Posterior cingulate gyrus (tissue), 11 donors: ENCODE measurements around the gene MT1A.
A peak's percentile ranks its signal among the peaks of the same experiment; 100 is the strongest.
"Not testable (repeated sequence)": the region's sequence is repeated elsewhere in the genome, so short reads cannot be mapped to it uniquely, and the experiment has no call there.

ENCODE experiments used
- DNase-seq, 10 donors: peaks; one replicate each; pipeline versions ENCODE4 v3.0.0 to v3.0.0-alpha.2; 2020 to 2021; ENCODE audit warnings: mixed read lengths in 3 of 10
- intact Hi-C: fragments of 100-400 bp; cut with DNase I; formaldehyde crosslinking; loops from one replicate; pipeline ENCODE4 v1.15.1; 2023

MT1A gene

DNA sequence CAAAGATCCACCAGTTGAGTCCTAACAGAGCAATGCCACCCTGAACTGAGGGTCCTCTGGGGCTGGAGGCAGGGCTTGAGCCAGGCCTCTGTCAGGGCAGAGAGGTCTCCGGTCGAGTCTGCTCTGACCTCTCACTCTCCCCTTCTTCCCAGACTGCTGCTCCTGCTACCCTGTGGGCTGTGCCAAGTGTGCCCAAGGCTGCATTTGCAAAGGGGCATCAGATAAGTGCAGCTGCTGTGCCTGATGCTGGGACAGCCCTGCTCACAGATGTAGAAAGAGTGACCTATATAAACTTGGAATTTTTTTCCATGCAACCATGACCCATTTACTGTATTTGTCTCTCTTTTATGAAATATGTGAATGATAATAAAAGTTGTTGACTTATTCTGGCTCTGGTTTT lies 10.8 kb downstream of the MT1A start:
- intact Hi-C loops, result no loop called here
- DNase-seq, result no peak

DNA sequence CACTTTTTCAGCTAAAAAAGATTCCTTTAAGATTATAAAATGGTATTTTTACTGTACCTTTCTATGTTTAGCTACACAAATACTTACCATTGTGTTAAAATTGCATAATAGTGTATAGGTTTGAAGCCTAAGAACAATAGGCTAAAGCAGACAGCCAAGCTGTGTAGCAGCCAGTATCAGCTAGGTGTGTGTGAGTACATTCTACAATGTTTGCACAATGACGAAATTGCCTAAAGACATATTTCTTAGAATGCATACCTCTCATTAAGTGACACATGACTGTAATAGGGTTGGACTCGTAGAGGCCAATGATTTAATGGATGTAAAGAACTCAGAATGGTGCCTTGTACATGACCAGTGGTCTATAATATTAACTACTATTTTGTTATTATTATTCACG lies 11.4 kb downstream of the MT1A start:
- intact Hi-C loops, result no loop called here
- no peak for DNase-seq

GRCh38 chr16:56651586-56651985 lies 13.1 kb downstream of the MT1A start, which contains the start of gene MT1B:
TSS of gene MT1B (plus strand) at chr16:56651886. CDS start at chr16:56651954, 68 bp downstream.
- intact Hi-C loops, result no loop called here
- no peak for DNase-seq

- no peak for DNase-seq
- intact Hi-C loops, result no loop called here
Measured at GRCh38 chr16:56652600-56652999, 14.1 kb downstream of the MT1A start.

DNA sequence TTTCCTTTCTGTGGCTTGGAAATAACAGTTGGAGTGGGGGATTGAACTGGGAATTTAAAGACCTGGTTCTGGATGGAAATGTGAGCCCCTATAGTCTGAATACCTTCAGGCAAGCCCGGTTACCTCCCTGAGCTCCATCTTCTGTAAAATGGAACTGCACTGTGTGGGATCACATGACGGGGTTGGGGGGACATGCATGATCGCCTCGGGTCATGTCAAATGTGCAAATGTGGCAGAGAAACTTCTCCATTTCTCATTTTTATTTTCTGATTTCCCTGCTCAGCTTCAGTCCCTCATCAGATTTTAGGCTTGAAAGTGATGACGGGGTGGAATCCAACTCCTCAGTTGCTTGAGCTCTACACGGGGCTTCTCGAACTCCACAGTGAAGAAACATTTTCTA lies 14.8 kb downstream of the MT1A start:
- intact Hi-C loops, result no loop called here
- no peak for DNase-seq

DNA sequence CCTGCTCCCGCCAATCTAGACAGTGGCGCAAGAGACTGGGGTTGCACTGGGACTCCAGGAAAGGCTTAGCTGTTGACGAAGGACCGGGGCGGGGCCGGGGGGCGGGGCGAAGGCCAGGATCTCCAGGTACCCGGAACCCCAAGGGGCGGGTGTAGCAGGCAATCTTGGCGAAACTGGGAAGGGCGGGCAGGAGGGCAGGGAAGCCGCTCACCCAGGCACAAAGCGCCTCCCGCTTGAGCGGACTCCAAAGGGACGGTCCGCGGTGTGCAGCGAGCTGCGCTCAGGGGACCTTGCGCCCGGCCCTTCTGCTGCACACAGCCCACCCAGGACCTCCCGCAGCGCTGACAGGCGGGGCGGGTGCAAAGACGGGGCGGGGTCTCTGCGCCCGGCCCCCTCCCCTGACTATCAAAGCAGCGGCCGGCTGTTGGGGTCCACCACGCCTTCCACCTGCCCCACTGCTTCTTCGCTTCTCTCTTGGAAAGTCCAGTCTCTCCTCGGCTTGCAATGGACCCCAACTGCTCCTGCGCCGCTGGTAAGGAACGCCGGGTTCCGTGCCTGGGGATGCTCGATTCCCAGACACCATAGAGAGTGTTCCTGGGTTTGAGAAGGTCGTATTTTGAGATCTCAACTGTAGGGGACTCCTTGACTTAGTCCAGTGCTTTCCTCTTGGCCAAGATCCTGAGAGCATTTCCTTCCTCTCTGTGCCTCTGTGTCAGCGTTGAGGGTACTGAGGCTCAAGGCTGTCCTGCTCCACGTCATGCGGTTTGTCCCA lies 19.3 kb downstream of the MT1A start, which contains the start of gene MT1F:
MT1F (plus strand) TSS at position 405 of the 772 bp plus-strand sequence; CDS start at position 505, 100 bp downstream.
- intact Hi-C loops, result no loop called here
- peak in 7 of 10 donors; percentile 28 to 83 (median 40) for DNase-seq

- DNase-seq, result peak in 3 of 10 donors; percentile 22 to 66 (median 63)
- intact Hi-C loops, result no loop called here
Measured at GRCh38 chr16:56658327-56658875, 19.9 kb downstream of the MT1A start.

DNA sequence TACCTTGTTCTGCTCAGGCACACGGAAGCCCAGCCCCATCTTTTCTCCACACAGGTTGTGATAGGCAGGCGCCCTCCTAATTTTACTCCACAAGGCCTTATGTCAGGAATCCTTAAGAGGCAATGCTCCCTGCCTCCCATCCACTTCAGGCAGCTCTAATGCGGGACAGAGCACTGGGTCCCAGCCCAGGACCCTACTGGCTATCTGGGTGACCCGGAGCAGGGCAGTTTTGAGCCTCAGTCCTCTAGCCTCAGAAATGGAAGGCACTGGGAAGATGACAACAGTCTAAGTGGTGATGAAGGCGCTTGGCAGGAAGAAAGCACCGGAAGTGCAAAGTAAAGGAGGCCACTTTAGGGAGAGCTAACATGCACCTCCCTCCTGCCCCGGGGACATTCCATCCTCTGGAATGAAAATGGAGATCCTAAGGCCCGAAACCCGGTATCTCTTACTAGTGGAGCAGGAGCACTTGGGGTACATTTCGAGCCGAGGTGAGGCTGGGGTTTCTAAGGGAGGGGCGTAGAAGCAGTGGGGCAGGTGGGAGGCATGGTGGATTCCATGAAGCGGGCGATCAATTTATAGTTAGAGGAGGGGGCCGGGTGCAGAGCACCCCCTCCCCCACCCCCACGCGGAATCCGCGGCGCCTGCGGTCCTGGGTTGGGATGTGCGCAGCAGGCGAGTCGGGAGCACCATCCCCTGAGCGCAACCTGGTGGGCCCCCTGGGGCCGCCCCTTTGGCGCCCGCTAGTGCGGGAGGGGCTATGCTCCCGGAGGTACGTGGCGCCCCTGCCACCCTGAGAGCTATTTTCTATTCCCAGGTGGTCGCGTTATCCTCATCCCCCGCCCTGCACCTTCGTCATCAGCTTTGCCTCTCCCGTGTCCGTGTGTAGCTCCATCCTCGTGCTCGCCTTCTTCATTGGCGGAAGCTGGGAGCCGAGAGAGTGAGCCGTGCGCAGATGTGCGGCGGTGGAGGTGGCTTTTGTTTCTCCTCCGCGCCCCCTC lies 24.2 kb downstream of the MT1A start:
- intact Hi-C loops, result no loop called here
- peak in 4 of 10 donors; percentile 28 to 87 (median 66) for DNase-seq

DNA sequence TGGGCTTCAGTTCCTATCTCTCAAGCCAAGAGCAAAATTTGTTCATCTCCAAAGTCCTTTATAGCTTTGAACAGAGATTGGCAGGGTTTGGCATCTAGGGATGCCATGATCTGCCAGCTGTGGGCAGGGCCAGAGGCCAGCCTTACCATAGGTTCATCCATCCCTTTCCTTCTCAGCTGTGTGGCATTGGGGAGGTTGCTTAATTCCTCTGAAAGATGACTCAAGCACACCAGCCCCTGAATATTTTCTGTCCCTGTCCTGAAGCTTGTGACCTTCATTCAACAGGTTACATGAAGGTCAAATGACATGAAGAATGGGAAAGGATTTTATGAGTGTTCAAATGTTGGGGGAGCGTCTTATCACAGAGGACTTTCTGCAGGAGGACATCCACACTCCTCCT lies 26.0 kb downstream of the MT1A start:
- intact Hi-C loops, result no loop called here
- DNase-seq, result no peak

GRCh38 chr16:56665286-56666261 lies 27.1 kb downstream of the MT1A start:
- DNase-seq, intact Hi-C loops: not testable (repeated sequence)

GRCh38 chr16:56667581-56668571 lies 29.4 kb downstream of the MT1A start, which contains the start of gene MT1G:
TSS of gene MT1G (minus strand) at chr16:56668065. CDS start at chr16:56667993, 72 bp downstream.
- peak in 4 of 10 donors; percentile 29 to 86 (median 78) for DNase-seq
- intact Hi-C loops, result no loop called here

- DNase-seq, result peak in 2 of 10 donors; percentile 59 to 79
- intact Hi-C loops, result no loop called here
Measured at GRCh38 chr16:56669005-56669839, 30.8 kb downstream of the MT1A start, which contains the start of gene MT1H. TSS of gene MT1H (plus strand) at chr16:56669814. CDS start at chr16:56669885, 71 bp downstream.

- intact Hi-C loops, result no loop called here
- DNase-seq, result peak in 1 of 10 donors; percentile 31
Measured at GRCh38 chr16:56669840-56670619, 31.6 kb downstream of the MT1A start.

GRCh38 chr16:56670620-56670934 lies 32.1 kb downstream of the MT1A start:
- peak in 2 of 10 donors; percentile 16 to 27 for DNase-seq
- intact Hi-C loops, result no loop called here

DNA sequence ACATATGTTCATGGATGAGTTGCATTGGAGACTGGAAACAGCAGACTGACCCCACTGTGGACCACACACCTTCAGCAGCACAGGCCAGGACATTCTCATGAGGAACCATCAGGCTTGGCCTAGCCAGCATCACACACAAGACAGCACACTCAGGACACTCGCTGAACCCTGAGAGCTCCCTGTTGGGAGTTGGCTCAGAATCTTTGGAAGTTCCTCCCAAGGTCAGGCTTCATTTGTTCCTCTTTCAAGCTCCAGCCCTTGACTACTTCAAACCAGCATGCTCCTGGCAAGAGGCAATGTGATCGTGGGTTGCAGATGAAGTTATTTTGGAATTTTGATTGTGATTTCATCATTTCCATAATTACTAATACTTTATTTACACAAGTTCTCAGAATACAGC lies 33.2 kb downstream of the MT1A start:
- DNase-seq, intact Hi-C loops: not testable (repeated sequence)

- peak in 1 of 10 donors; percentile 5 for DNase-seq
- intact Hi-C loops, result not testable (repeated sequence)
Measured at GRCh38 chr16:56672171-56672570, 33.7 kb downstream of the MT1A start.
